Loucy (cell line): ENCODE results near the gene ANKRD6.

Source experiments
- H2AFZ ChIP-seq: fragments of 200-600 bp; sonication (generic); 2 replicates; pipeline ENCODE4 v1.6.0; 2016; ENCODE audit warnings: antibody characterized with exemption, mild to moderate bottlenecking, low read length, moderate library complexity
- H3F3A ChIP-seq: fragments of 200-600 bp; 2 replicates; pipeline ENCODE4 v1.6.0; 2016; ENCODE audit warnings: antibody characterized with exemption, low read depth, mild to moderate bottlenecking
- H3K27me3 ChIP-seq: fragments of 200-600 bp; sonication (generic); 2 replicates; pipeline ENCODE4 v1.6.1; 2014; ENCODE audit warnings: low read length, mild to moderate bottlenecking; ENCODE audit not compliant: insufficient read depth, poor library complexity, severe bottlenecking
- H3K36me3 ChIP-seq: fragments of 200-600 bp; sonication (generic); 2 replicates; pipeline ENCODE4 v1.6.1; 2016; ENCODE audit warnings: low read length; ENCODE audit not compliant: insufficient read depth
- H3K4me1 ChIP-seq: fragments of 200-600 bp; sonication (generic); 2 replicates; pipeline ENCODE4 v1.5.1; 2014; ENCODE audit warnings: low read length, mild to moderate bottlenecking; ENCODE audit not compliant: insufficient read depth, poor library complexity, severe bottlenecking
- H3K4me2 ChIP-seq: fragments of 200-600 bp; sonication (generic); 2 replicates; pipeline ENCODE4 v1.6.0; 2014; ENCODE audit warnings: antibody characterized with exemption, low read length, low read depth, mild to moderate bottlenecking; ENCODE audit not compliant: poor library complexity, severe bottlenecking
- H3K4me3 ChIP-seq: fragments of 200-600 bp; sonication (generic); 2 replicates; pipeline ENCODE4 v1.5.1; 2014; ENCODE audit warnings: low read length, mild to moderate bottlenecking, mixed read lengths; ENCODE audit not compliant: poor library complexity, severe bottlenecking
- H3K79me2 ChIP-seq: fragments of 200-600 bp; sonication (generic); 2 replicates; pipeline ENCODE4 v1.6.1; 2014; ENCODE audit warnings: low read length; ENCODE audit not compliant: insufficient read depth
- H3K9ac ChIP-seq: fragments of 200-600 bp; sonication (generic); 2 replicates; pipeline ENCODE4 v1.6.0; 2014; ENCODE audit warnings: mild to moderate bottlenecking, low read depth, low read length, moderate library complexity; ENCODE audit not compliant: poor library complexity, severe bottlenecking
- H3K9me2 ChIP-seq: fragments of 200-600 bp; sonication (generic); replicated peaks from 2 replicates; pipeline ENCODE4 v1.6.1; 2016; ENCODE audit warnings: low read depth, low read length, mixed read lengths
- H3K9me3 ChIP-seq: fragments of 200-600 bp; sonication (generic); 2 replicates; pipeline ENCODE4 v1.6.1; 2014; ENCODE audit warnings: mild to moderate bottlenecking, antibody characterized with exemption, low read length, low read depth; ENCODE audit not compliant: insufficient read depth
- H4K20me1 ChIP-seq: fragments of 200-600 bp; sonication (generic); 2 replicates; pipeline ENCODE4 v1.6.0; 2014; ENCODE audit warnings: antibody characterized with exemption, low read length, mild to moderate bottlenecking; ENCODE audit not compliant: insufficient read depth, poor library complexity, severe bottlenecking
- CTCF ChIP-seq: fragments of 200-600 bp; sonication (generic); conservative IDR thresholded peaks from 2 replicates; pipeline ENCODE4 v1.5.1; 2014; ENCODE audit warnings: mild to moderate bottlenecking, antibody characterized with exemption, low read length
- EZH2phosphoT487 ChIP-seq: fragments of 200-600 bp; IDR thresholded peaks from 2 replicates; pipeline ENCODE4 v1.6.1; 2018; ENCODE audit warnings: antibody characterized with exemption, mild to moderate bottlenecking, moderate library complexity, borderline replicate concordance

Gene ANKRD6

GRCh38 chr6:89589297-89590025, 156.5 kb downstream of the ANKRD6 start:
- Histone ChIP-seq H3K4me3 (no peak overlapping the region), H2AFZ (no peak overlapping the region), H3K79me2 (no peaks in the 10 kb centered on the region), H3K9ac (no peak overlapping the region), H3K4me1 (peaks cover 9% of the 10 kb centered on the region), H3K27me3 (no peaks in the 10 kb centered on the region), H3K36me3 (no peaks in the 10 kb centered on the region), H4K20me1 (no peaks in the 10 kb centered on the region), H3K9me3 (no peaks in the 10 kb centered on the region), H3F3A (no peaks in the 10 kb centered on the region), H3K4me2 (no peak overlapping the region), H3K9me2 (no peaks in the 10 kb centered on the region)
- no peak for TF ChIP-seq EZH2phosphoT487
- no peak for TF ChIP-seq CTCF

GRCh38 chr6:89590133-89590532, 157.2 kb downstream of the ANKRD6 start:
- Histone ChIP-seq H3K4me2 (no peak overlapping the region), H2AFZ (no peak overlapping the region), H3K9me2 (no peaks in the 10 kb centered on the region), H3K9ac (no peak overlapping the region), H4K20me1 (no peaks in the 10 kb centered on the region), H3K9me3 (no peaks in the 10 kb centered on the region), H3K4me1 (peaks cover 9% of the 10 kb centered on the region), H3K4me3 (no peak overlapping the region), H3K36me3 (no peaks in the 10 kb centered on the region), H3K79me2 (no peaks in the 10 kb centered on the region), H3F3A (no peaks in the 10 kb centered on the region), H3K27me3 (no peaks in the 10 kb centered on the region)
- TF ChIP-seq CTCF (no peak), EZH2phosphoT487 (no peak)

DNA sequence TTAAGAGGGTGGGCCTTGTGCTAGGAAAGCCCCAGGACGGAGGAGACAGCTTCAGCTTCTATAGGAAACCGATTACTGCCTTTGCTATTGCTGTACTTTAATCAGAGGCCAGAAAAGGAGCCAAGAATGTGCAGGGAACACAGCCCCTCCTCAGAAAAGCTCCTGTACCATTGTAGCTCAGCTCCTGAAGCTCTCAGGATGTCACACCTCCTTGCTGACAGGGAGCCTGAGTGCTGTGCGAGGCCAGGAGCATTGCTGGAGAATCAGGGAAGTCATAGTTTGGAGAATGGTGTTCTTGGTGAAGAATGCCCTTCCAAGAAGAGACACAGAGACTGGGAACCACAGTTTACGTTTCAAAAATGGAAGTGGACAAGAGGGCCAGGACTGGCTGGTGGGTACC, 158.8 kb downstream of the ANKRD6 start:
- no peak for TF ChIP-seq EZH2phosphoT487
- no peak for TF ChIP-seq CTCF
- Histone ChIP-seq H3F3A (no peaks in the 10 kb centered on the region), H2AFZ (no peak overlapping the region), H3K27me3 (no peaks in the 10 kb centered on the region), H3K4me3 (no peak overlapping the region), H3K36me3 (no peaks in the 10 kb centered on the region), H3K4me1 (peaks cover 23% of the 10 kb centered on the region), H3K9me2 (no peaks in the 10 kb centered on the region), H3K9ac (no peak overlapping the region), H3K4me2 (no peak overlapping the region), H4K20me1 (no peaks in the 10 kb centered on the region), H3K79me2 (no peaks in the 10 kb centered on the region), H3K9me3 (no peaks in the 10 kb centered on the region)
